GM19099 (cell line): Measurements from ENCODE around the gene PRRT4.

Experiments
- POLR2A ChIP-seq: IDR thresholded peaks from 3 replicates; pipeline ENCODE4 v1.6.1; 2011; ENCODE audit warnings: low read depth; ENCODE audit not compliant: insufficient read length; ENCODE audit errors: extremely low read depth

The PRRT4 gene

DNA sequence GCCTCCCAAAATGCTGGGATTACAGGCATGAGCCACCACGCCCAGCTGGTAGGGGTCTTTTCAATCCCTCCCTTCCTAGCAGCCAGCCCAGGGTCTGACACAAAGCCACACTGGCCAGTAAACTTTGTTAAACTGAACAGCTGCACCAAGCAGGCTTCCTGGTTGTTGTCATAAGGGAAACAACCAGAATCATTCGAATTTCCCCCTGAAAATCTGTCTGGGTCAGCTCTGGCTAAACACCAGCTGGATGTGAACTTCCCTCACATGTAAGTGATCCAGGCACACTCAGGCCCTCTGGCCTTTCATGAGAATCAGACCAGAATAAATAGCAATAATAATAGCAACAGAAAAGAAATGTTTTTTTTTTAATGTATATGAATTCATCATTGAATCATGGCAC lies 40.9 kb upstream of the PRRT4 start:
- TF ChIP-seq POLR2A = no peak

DNA sequence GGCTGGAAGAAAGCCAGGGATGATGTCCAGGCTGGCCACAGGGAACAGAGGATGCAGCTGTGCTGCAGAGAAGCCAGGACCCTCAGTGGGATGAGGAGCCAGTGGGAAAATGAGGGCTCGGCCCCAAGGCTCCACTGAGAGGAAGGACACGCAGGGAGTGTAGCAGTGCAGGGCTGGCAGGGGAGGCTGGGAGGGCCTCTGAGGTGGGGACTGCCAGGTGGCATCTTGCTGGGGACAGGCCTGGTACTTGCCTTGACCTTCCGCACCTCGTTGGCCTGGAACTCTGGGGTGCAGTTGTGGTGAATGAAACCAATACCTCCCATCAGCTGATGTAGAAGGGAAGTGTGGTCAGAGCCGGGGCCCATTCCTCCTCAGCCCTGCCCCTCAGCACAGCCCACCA lies 39.1 kb upstream of the PRRT4 start:
- no peak for TF ChIP-seq POLR2A

DNA sequence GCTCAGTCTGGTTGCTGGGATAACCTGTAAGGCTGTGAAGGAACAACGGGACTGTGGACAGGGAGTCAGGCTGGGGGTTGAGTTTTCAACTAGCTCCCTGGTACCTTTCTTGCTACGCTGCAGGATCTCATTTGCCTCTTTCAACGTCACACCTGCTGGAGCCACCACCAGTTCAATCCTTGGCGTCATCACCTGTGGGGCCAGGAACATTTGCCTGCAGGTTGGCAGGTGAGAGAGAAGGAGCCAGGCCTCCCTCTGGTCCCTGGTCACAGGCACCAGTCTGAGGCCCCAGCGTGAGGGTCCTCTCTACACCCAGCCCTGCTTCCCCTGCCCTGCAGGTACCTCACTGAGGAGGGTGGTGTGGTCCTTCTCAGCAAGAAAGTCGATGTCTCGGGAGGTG lies 38.5 kb upstream of the PRRT4 start:
- TF ChIP-seq POLR2A = no peak

DNA sequence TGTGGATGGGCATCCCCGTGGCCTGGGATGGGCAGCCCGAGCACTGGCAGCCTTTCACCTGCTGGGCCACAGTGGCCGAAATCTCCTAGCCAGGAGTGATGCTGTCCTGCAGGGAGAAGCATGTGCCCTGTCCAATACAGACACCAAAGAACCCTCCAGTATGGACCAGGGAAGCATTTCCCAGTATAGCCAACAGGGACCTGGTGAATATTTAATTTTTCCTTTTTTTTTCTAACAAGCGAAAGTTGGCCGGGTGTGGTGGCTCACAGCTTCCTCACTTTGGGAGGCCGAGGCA lies 37.3 kb upstream of the PRRT4 start:
- no peak for TF ChIP-seq POLR2A

DNA sequence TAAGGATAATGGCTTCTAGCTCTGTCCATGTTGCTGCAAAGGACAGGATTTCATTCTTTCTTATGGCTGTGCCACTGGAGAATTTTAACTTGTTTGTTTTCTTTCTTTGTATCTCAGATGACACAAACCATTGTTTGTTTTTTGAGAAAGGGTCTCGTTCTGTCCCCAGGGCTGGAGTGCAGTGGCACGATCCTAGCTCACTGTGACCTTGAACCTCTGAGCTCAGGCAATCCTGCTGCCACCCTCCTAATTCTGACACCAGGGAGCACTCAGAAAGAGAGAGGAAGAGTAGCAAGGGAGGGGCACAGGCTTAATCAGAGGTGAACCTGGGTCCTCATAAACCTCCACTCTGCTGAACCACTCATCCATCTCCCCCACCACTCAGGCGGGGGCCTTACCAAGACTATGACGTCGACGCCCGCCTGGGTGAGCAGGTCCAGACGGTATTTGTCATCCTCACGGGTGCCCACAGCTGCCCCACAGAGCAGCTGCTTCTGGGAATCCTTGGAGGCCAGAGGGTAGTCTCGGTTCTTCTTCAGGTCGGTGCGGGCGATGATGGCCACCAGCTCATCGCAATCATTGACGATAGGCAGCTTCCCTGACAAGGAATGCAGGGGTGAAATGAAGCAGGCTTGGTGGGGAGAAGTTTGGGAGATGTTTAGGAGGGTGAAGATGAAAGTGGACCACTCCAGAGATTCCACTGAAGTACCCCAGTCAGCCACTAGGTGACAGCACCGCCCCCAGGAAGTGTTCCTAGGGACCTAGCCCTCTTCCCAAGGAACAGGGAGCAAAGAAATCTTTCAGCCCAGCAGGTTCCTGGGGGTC lies 36.7 kb upstream of the PRRT4 start:
- no peak for TF ChIP-seq POLR2A

DNA sequence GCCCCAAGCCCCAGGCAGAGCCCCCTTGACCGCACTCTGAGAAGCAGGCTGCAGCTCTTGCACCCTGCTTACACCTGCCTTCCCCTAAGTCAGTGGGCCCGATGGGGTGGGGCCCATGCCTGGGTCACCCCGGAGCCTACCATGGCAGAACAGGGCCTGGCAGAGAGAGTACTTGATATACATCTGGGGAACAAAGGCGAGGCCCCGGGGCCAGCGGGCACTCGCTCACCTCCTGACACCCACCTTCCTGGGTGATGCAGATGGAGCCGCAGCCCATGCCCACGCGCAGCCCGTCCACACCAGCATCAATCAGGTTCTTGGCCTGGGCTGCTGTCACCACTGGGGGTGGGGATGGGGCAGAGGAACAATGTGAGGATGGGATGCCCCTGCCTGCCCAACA lies 34.9 kb upstream of the PRRT4 start:
- no peak for TF ChIP-seq POLR2A

DNA sequence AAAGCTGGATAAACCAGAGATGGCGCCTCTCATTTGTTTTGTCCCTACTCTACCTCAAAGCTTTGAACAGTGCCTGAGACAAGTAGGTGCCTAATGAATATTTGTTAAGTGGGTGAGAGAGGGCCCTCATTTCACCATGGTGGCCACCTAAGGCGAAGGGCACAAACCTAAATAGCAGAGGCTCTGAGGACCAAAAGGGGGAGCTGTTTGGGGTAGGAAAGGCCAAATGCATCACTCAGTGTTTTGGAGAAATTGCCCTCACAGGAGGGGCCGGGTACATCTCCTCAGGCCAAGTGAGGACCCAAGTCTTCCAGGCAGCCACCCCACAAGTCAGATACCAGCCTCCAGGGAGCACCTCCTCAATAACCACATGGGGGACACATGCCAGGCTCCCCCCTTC lies 34.3 kb upstream of the PRRT4 start:
- TF ChIP-seq POLR2A = no peak

DNA sequence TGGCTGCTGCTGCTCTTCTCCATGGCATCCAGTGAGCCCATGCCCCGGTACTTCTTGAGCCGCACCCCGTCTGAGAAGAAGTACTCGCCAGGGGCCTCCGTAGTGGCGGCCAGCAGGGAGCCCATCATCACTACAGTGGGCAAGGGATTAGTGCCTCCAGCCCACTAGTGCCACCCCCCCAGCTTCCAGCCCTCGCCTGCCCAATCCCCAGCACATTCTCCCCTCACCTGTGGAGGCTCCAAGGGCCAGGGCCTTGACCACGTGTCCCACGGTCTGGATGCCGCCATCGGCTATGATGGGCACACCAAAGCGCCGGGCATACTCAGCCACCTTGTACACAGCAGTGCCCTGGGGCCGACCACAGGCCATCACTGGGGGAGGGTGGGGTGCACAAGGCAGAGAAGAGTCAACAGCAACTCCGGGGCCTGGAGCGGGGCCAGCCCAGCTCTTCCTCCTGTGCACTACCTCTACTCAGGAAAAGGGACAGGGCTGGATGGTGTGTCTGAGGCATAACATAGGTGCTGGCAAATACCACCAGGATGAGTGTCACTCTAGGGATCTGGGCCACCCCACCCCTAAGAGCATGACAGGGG lies 33.5 kb upstream of the PRRT4 start:
- TF ChIP-seq POLR2A = no peak

DNA sequence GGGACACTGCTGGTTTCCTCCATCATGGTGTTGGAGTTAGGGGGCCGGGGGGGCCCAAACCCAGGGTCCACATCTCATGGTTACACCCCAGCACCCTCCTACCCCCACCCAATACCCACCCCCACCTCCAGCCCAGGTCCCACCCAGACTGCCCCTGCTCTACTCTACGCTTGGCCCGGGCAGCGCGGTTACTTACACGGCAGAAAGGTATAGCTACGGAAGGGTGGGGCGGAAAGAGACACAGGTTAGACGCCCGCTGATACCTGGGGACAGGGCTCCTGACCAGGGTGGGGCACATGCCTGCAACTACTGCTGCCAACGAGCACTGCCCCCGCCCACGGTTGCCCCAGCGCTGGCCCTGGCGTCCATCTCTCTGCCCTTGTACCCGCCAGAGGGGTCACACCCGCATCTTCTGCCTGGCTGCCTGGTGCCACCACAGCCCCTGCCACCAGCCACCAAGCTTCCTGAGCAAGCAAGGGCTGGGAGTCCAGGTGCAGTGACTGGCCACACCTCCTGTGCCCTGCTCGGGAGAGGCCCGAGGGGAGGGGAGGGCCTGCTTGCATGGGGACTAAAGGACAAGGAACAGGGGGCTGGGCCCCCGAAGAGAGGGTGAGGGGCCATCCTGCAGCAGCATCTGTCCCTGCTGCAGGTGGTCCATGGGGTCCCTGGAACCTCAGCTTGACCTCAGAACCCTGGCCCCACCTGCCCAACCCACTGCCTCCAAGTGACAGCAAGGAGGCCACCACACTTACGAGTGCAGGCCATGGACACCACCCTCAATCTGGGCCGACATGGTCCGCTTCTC lies 32.2 kb upstream of the PRRT4 start:
- no peak for TF ChIP-seq POLR2A

DNA sequence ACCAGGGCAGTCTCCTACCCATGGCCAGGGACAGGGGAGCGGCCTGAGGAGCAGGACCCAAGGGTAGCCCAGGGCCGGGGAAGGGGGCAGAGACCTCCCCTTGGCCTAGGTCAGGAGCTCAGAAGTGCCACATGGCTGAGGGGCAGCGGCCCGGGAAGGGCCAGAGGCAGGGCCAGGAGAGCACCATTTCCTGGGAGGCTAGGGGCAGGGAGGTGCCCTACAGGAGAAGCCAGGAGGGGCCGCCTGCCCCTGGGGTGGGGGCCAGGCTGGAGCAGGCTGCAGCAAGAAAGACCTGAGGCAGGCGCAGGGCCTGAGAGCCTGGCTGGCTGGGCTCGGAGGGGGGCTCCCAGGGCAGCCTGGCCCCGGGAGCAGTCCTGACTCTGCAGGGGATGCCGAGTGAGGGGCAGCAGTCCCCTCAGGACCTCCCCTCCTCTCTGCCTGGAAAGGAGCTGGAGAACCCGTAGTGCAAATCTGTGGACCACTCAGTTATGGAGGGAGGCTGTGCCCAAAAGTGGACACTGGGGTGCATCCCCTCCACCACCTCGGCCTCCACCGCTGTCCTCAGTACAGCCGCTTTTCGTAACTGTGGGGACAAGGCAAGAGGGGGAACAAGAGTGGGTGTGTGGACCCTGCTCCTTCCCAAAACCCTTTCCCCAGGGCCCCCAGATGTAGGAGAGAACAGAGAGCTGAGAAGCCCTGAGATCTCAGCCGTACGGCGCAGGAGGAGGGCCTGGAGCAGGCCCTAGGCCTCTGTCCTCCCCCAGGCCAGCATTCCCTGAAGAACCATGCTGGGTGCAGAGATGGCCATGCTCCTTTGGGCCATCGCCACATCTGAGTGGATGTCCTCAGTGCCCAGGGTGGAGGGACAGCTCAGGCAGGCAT lies 31.2 kb upstream of the PRRT4 start:
- TF ChIP-seq POLR2A = no peak

DNA sequence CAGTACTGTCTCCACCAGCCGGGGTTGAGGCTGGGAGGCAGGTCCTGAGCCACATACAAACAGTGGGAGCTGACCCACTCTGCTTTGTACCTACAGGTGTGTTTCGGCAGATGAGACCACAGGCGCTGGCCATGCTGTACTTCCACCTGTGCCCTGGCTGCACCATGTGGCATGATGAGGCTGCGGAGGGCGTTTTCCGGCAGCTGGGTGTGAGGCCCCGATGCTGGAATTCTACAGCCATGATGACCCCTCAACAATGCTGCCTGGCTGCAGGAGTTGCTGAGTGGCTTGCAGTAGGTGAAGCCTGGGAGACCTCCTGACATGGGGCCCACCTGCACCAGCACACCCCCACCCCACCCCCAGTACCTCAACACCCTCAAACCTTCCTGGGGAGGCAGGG lies 30.3 kb upstream of the PRRT4 start:
- no peak for TF ChIP-seq POLR2A

DNA sequence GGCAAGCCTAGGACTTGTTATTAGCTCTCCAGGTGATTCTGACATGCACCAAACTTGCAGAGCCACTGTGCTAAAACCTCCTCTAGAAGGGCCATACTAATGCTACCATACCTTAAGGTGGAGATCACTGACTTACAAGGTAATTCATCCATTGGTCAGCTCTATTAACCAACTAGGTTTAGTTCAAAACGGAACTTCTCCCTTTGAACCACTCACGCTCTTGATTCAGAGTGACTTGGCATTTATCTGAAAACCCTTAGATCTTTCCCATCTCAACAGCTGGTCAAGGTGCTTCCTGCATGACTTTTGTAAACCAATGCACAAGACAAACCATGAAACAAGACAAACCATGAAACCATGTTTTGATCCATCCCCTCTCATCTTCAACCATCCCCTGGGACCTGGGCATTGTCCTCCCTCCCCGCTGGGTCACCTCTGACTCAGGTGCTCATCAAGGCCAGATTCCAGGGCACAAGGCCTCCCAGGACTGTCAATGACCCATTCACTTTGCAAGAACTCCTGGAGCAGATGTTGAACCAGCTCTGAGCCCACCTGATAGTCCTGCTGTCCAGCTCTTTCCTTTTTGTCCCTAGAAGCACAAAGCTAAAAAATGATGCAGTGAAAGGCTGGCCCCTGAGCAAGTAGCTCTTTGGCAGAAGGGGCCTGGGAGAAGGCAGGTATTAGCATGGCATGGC lies 29.5 kb upstream of the PRRT4 start:
- no peak for TF ChIP-seq POLR2A

DNA sequence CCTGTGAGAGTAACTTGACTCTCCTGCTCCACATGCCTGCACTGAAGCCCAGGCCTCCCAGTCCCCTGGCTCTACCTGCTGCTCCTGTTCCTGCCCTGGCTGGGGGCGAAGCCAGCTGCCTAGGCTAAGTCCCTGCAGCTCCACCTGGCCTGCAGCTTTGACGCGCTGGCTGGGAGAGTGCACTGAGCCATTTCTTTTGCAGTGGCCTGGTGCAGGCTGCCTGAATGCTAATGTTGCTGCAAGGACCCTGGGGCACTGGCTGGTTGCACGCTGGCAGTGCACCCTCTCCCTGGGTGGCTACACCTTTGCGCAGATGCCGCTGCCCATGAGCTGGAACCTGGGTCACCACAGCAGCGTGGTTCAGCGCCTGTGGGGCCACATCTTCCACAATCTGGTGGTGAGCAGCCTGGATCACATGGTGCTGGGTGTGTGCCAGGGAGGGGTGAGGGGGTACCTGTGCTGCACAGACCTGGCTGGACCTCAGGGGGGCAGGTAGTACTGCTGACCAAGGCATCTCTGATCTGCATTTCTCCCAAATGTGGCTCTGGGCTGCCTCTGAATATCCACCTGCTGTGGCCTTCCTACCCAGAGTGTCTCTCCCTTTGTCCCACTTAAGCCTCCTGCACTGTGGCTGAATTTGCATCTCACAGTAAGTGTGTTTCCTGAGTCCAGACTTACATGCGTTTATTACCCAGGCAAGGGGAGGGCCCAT lies 28.3 kb upstream of the PRRT4 start:
- TF ChIP-seq POLR2A = no peak

DNA sequence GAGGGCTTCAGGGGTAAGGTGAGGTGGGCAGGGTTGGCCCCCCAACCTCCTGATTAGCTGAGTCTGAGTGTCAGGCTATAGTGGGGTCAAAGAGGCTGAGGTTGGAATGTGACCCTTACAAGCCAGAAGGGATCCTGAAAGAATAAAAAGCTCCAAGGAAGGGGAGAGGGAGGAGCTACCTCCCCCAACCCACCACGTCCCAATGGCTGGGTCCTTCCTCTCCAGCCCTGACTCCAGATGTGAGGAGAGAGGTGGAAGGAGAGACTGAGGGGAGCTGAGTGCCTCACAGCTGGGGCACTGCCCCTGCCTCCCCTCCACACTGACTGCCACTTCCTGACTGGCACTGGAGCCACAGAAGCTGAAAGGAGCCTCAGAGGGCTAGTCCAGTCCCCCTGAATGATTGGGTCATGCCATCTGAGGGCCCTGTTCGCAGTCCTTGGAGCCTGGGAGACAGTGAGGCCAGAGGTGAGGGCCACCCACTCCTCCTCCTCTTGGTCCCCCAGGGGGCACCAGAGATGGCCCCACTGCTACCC lies 27.7 kb upstream of the PRRT4 start:
- no peak for TF ChIP-seq POLR2A
